Stimulated activated CD4-positive, alpha-beta T cell treated with anti-CD3 and anti-CD28 coated beads, Interleukin-15, amount 100 ng/mL, for 48 hours (primary cell): ENCODE results near the gene ERGIC1.

ENCODE experiments used
- DNase-seq, 2 donors: peaks; one replicate each; pipeline ENCODE4 v3.0.0-alpha.2; 2020; ENCODE audit warnings: low read depth in 2 of 2

Gene ERGIC1

DNA sequence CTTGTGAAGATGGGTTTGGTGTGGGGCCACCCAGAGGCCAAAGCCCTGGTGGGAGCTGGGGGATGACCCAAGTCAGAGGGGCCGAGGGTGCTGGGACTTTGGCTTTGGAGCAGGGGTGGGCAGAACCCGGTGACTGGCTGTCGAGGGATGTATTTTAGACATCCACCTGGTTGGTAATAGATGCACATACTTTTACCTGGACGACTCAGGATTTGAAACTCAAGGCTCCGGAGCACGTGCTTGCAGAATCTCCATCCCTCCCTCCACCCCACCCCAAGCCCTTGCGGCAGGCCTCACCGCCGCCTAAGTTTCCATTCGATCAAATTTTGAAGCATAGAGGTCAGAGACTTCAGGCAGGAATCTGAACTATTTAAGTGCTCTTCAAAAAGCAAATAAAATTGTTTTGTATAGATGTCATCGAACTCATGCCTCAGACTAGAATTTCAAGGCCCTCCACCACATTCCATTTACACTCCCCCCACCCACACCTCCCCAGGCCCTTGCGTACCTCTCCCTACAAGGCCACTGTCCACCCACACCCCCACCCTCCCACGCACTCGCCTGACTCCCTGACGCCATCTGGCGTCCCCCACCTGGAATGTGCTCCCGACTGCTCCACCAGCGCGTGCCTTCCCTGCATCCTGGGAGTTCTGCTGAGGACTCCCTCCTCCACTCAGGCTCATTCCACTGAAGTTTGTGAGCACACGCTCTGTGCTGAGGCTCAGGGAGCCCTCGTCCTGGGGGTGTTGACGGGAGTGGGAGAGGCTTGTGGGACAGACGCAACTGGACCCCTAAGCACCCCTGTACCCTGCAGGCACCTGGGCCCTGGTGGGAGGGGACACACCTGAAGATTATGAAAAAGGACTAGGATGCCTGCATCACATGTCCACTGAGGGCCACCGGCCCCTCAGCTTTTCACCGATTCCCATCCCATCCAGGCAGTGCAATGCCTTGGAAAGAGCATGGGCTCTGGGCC, 68.7 kb downstream of the ERGIC1 start:
- DNase-seq: no peak

DNA sequence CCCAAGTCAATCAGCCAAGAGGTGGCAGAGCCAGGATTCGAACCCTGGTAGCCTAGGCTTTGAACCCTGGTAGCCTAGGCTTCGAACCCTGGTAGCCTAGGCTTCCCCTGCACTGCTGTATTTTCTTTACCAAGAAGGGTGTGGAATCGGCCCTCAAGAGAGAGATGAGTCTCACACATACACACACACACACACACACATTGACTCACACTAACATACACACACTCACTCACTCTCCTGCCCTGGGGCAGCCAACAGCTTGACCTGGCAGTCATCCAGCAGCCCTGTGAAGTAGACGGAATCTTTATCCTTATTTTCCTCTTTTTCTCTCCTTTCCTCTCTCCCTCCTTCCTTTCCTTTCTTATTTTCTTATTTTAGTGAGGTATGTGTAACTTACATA, 69.7 kb downstream of the ERGIC1 start:
- no peak for DNase-seq

DNA sequence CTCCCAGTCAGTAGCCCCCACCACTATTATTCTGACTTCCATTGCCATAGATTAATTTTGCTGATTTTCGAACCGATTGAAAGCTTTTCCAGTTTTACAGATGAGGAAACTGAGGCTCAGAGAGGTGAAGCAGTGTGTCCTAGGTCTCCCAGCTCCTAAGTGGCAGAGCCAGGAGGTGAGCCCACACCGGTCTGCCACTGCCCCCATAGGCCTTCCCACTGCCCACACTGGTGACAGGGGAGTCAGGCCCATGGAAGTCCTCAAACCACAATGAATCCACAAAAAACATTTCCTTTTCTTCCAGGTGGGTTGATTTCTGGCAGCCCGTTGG, 70.2 kb downstream of the ERGIC1 start:
- DNase-seq: no peak

DNA sequence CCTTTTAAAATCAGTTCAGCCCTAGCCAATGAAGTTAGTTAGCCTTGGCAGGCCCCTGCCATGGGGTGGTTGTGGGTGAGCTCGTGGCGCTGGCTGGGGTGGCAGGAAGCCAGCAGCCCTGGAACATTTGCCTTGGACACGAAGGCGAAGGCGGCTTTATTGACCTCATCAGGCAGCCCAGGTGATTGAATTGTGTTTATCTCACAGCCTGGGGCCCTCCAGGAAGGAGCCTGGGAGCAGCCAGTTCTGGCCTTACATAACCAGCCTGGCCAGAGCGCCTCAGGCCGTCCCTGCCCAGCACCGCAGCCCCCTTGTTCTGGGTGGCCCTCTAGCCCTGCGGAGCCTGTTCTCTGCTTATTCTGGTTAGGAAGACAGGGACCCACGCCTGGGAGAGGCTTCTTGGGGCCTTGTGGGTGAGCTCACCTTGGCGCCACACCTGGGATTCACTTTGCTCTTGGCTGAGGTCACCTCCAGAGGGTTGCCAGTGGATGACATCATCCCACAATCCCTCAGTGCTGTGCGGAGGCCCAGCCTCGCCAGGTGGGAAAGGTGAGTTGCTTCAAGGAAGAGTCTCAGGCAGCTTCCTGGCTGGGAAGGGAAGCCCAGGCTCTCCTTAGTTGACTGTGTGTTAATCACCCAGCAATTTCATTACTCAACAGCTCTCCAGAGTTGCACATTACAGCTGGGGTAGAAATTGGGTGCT, 70.7 kb downstream of the ERGIC1 start:
- no peak for DNase-seq

DNA sequence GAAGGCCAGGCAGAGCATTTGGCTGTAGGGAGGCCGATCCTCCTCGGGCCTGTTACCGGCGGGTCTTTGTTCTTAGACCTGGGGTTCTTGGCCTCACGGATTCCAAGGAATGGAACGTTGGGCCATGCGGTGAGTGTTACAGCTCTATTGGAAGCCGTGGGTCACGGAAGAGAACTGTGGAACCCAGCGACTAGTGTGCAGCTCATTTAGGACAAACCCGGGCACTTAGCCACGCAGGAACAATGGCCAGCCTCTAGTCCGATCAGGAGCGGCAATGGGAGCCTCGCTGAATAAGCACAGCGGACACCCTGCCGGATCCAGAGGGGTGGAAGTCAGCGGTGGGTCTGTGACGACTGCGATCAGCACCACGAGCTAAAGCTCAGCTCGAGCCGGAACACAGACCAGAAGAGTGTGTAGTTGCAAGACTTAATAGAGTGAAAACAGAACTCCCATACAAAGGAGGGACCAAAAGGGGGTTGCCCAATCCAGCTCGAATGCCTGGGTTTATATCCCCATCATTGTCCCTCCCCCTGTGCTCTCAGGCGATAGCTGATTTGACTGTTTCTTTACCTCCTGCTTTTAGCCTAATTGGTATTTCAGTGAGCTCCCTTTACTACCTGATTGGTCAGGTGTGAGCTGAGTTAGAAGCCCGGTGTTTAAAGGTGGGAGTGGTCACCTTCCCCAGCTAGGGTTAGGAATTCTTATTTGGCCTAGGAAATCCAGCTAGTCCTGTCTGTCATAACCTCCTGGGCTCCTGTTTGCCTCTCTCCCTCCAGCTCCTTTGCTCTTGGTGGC, 71.5 kb downstream of the ERGIC1 start:
- no peak for DNase-seq

DNA sequence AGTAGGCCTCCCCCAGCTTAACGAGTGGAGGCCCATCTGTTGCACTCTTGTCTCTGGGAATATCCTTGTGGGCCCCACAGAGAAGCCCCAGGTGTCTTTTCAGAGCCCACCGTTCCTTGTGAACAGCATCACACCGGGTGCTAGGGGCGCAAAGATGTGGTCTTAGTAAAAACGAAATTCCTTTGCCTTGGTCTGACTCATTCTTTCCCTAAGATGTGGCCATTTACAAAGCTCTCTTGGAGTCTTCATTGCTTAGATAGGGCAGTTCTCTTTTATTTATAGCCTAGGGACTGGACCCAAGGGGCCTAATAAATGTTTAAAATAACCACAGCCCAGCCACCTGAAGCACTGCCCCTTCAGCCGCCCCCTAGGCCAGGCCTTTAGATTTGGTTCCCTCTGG, 72.4 kb downstream of the ERGIC1 start:
- DNase-seq: no peak

DNA sequence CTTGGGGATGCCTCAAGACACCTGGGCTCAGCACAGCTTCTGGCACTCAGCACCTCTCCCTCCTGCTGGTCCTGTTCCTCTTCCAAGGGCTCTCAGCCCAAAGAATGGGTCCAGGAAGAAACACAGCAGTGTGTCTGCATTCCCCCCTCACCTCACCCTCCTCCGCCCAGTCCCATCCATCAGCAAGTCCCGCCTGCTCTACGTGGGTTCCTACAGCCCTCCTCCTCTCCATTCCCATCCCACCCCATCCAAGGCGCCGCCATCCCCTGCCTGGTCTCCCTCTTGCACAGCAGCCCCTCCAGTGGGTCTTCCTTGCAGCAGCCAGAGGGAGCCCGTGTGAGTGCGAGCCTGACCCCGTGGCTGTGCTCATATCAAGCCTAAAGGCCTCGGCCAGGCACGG, 72.8 kb downstream of the ERGIC1 start:
- DNase-seq: no peak

DNA sequence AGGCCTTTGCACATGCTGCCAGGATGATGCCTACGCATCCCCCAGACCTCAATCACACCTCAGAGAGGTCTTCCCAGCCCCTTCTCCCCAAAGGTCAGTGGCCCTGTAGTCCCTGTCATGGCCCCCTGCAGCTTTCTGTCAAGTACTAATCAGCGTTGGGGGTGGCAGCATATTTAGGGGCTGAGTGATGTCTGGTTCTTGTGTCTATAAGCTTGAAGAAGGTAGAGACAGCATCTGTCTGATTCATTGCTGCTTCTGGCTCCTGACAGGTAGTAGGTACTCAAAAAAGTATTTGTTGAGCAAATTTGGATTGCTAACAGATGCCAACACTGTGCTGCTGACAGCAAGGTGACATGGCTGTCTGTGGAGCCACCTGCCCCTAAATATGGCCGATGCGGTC, 73.6 kb downstream of the ERGIC1 start:
- DNase-seq: no peak

DNA sequence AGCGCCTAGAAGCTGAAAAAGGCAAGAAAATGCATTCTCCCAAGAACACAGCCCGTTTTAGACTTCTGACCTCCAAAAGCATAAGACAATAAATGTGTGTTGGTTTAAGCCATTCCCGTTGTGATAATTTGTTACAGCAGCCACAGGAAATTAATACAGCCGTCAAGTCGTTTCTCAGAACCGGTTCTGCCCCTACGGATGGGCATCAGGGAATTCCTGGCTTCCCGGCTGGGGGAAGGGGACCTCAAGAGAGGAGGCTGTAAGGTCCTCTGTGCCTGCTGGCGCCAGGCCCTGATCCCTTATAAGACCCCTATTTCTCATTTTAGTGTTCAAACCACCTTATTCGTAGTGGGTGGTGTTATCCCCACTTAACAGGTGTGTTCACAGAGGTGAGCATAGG, 74.6 kb downstream of the ERGIC1 start:
- no peak for DNase-seq

DNA sequence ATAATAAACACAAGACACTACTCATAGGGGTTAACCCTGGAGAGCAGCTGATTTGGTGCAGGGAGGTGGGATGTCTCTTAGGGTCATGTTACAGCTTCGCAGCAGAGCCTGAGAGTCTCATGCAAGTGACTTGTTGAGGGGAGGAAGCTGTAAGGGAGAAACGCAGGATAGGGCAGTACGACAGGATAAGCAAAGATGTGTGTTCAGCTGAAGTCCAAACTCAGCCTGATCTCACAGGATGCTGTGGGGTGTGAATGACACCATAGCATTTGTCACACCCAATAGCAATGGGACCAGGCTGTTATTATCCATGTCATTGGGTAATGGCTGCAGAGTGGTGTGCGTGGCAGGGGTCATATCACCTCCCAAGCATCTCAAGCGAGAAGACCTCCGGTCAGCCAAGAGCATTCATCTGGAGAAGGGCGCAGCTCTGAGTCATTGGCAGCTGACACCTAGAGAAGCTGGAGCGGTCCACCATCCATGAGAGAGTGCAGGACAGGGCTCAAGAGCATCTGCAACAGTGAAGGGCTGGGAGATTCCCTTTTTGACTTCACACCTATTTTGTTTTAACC, 76.0 kb downstream of the ERGIC1 start:
- DNase-seq: no peak

DNA sequence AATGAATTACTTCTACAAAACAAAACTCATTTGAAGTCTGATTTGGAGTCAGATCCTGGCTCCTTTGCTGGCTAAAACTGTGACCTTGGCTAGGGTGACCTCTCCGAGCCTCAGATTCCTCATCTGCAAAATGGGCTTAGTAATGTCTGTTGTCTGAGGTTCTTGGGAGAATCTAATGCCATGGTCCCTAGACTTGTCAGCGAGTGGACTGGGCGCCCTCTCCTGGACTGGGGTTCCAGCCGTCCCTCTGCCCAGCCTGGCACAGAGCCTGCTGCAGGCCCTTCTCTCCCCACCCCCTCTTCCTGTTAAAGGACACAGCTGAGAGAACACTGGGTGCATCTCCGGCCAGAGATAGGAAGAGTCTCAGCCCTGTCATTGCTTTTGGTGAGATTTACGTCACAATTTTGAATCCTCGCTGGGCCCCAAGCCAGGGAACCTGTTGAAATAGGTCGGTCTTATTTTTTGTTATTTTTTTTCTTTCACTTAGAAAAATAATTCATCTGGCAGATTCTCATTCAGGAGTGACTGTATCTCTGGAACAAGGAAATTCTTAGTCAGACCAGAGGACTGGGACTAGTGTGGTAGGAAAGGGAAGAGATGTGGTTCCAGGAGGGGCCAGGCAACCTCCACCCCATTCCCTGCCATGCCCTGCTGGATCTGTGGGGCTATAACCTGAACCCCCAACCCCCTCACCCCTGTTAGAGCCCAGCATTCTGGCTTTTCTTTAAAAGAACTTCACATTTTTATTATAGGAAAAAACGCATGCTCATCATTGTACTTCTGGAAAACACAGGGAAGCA, 77.0 kb downstream of the ERGIC1 start:
- DNase-seq: peak in 1 of 2 donors; percentile 15

DNA sequence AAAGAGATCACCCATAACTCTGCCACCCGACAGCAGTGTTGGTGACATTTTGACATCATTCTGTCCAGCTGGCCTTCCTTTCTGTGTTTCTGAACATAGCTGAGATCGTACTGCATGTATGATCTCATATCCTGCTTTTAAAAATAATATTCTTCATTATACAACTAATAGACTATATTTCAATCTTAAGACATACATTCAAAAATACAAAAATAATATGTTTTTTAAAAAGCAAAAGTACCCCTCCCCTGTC, 77.5 kb downstream of the ERGIC1 start:
- no peak for DNase-seq

DNA sequence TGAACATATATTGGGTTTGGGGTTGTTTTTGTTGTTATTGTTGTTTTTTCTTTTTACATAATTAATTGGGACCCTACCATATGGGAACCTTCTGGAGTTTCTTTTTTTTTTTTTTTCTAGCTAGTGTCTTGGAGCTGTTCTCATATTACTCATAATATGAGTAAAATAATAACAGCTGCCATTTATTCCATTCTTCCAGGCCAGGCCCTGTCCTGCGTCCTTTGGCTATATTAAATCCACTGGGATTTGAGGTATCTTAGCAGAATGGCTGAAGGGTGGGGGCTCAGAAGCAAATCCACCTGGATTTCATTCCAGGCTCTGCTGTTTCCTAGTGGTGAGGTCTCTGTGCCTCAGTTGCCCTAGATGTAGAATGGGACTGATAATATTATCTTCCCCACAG, 77.9 kb downstream of the ERGIC1 start:
- no peak for DNase-seq

DNA sequence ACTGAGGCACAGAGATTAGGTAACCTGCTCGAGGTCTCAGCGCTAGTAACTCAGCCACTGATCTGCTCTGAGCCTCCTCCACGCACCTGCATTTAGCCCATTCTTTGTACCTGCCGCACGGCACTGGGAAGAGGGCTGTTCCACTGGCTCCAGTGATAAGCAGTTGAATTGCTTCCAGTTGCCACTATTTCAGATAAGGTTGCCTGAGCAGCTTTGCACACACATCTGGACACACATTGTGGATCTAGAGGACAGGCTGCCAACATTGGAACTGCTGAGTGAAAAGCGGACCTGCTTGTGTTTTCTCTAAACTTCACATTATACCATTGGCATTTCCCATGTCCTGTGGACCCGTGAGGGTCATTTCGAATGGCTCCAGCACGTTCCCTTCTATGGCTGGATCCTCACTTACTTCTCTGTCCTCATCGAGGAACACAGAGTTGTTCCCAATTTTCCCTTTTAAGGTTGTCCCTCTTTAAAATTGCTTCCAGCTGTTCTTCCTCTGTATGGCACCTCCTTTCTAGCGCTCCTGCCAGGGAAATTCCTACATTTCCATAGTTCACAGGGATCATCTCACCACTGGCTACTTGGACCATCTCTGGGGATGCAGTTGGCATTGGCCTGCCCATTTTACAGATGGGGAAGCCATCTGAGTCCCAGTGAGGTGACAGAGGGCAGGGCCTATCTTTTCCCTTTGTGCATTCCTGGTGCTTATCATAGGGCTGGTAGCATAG, 79.2 kb downstream of the ERGIC1 start:
- DNase-seq: no peak

DNA sequence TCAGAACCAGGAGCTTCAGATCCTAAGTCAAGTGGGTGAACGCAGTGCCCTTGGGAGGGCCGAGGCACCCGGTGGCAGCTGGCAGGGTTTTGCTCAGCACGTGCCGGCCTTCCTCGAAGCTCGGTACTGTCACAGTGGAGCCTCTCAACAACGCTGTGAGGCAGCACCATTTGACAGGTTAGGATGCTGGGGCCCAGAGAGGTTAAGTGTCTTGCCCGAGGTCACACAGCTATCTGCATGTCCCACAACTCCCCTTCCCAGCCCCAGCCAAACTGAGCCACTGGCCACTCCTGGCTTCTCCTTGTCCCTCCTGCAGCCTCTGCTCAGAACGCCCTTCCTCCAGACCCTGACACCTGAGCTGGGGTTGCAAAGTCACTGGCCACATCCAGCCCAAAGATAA, 81.5 kb downstream of the ERGIC1 start:
- DNase-seq: no peak

DNA sequence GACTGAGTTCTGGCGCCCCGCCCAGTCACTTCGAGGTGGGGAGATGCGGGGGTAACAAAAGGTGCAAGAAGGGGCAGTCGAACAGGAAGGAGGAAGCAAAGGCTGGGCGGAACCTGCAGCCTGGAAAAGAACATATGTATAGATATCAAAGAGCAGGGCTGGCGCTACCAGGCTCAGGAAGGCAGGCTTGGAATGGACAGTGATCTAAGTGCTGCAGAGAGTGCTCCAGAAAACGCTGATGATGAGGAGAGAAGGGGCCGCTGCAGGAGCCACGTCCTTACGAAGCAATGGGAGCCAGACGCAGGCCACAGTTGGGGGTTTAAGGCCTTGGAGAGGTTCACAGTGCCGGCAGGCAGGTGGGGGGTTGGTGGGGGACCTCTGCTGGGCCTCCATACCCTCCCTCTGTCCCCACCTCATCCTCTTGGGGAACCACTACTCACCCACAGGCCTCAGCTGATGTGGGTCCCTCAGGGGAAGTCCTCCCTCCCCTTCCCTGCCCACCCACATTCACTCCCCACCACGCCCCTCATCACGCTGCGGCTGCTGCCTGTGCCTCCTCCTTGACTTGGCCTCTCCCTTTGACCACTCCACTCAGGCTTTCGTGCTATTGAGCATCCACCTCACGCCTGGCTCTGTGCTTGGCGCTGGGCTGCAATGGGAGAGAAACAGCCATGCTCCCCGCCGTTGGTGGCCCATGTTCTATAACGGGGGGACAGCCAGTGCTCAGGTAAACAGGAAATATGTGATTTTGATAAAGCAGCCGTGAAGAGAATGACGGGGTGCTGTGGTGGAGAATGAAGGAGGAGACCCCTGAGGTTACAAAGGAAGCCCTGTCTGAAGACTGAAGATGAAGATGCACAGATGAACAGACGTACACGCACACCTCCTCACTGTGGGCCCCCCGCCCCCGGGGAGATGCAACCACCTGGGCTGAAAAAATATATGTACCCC, 84.6 kb downstream of the ERGIC1 start:
- DNase-seq: no peak

DNA sequence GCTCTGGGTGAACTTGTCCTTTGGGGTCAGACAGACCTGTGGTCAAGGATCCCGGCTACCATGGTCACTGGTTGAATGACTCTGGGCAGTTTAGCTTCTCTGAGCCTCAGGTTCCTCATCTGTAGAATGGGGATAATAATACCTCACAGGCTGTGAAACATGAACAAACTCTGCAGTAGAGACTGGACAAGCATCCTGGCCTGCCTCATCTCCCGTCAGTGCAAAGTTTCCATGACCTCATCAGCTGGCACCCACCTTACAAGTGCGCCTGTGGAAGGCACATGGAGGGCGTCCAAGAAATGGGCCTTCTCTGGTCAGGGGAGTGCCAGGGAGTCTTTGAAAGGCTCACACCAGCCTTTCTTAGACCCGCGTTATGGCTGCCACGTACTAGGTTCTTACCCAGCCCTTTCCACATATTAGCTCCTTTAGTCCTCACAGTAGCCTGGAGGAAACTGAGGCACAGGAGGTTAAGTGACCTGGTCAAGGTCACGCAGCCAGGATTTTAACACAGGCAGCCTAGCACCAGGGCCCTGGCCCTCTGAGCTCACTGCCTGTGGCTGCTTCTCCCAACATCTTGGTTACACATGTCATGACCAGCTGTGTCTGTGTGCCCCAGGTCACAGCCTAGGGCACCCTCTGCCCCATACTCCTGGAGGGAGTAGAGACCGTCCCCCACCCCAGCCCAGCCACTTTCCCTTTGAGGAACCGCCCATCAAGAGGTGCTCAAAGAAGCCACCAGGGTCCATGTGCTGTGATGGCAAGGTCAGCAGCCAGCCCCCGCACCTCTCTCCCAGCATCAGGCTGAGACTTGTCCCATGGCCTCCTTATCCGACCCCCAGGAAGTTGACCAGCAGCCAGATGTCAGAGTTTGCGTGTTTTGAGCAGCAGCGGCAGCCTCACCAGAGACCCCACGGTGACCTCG, 85.7 kb downstream of the ERGIC1 start:
- DNase-seq: no peak

DNA sequence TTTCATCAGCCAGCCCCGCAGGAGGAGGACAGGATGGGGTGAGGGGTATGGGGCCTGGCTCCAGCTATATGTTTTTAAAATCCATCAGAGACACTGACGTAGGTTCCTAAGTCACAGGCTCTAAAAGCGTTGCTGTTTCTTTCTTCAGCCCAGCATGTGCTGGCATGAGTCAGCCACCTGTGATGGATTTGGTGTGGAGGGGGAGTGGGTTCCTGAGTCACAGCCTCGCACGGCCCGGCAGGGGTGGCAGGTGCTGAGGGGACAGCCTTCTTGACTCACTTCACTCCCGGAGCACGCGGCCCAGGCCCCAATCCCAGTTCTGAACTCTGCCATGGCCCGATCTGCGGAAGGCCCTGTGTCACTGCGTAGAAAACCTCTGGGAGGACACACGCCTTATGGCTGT, 86.4 kb downstream of the ERGIC1 start:
- DNase-seq: no peak

DNA sequence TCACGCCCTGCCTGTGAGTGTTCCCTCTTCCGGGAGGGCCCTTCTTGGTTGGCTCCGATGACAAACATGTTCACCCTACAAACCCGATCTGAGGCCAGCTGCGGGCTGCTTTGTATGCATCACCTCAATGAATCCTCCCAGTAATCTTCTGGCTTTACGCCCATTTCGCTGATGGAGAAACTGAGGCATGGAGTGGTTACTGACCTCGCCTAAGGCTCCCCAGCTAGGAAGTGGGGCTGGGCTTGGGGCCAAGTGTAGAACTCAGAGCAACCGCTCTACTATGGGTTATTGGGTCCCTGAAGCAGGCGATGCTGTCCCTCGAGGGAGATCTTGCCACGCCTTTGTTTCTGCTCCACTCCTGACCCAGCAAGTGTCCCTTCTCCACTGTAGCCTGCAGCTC, 86.9 kb downstream of the ERGIC1 start:
- DNase-seq: no peak
